ENCODE results near the gene ZNF423.

The ZNF423 gene

GRCh38 chr16:49593424-49594040 lies 262.4 kb downstream of the ZNF423 start:
- Histone ChIP-seq H3K9ac (ENCODE audit: low read depth in 1 of 2, low read length in 2 of 2) (no peak overlapping the region), H3K36me3 (ENCODE audit: control insufficient read depth in 2 of 2, insufficient read depth in 2 of 2, low read length in 2 of 2) (no peaks in the 10 kb centered on the region)

GRCh38 chr16:49592546-49593423 lies 263.1 kb downstream of the ZNF423 start:
- Histone ChIP-seq H3K4me1 (ENCODE audit: control insufficient read depth in 2 of 2, insufficient read depth in 2 of 2, low read length in 2 of 2) (peaks cover 0 to 5% of the 10 kb centered on the region in 2 donors), H3K27ac (ENCODE audit: low read depth in 2 of 2, low read length in 2 of 2) (no peak overlapping the region), H3K9ac (ENCODE audit: low read depth in 1 of 2, low read length in 2 of 2) (no peak overlapping the region), H3K9me3 (ENCODE audit: control insufficient read depth in 2 of 2, low read length in 2 of 2) (no peaks in the 10 kb centered on the region), H3K4me3 (ENCODE audit: low read length in 2 of 2) (no peak overlapping the region), H3K27me3 (ENCODE audit: control insufficient read depth in 2 of 2, insufficient read depth in 2 of 2, low read length in 2 of 2) (no peaks in the 10 kb centered on the region), H3K36me3 (ENCODE audit: control insufficient read depth in 2 of 2, insufficient read depth in 2 of 2, low read length in 2 of 2) (no peaks in the 10 kb centered on the region)

More at GRCh38 chr16:49593424-49594040, 262.4 kb downstream of the ZNF423 start:
- Histone ChIP-seq H3K27me3 (ENCODE audit: control insufficient read depth in 2 of 2, insufficient read depth in 2 of 2, low read length in 2 of 2) (no peaks in the 10 kb centered on the region), H3K4me3 (ENCODE audit: low read length in 2 of 2) (no peak overlapping the region), H3K4me1 (ENCODE audit: control insufficient read depth in 2 of 2, insufficient read depth in 2 of 2, low read length in 2 of 2) (peaks cover 0 to 5% of the 10 kb centered on the region in 2 donors), H3K9me3 (ENCODE audit: control insufficient read depth in 2 of 2, low read length in 2 of 2) (no peaks in the 10 kb centered on the region), H3K27ac (ENCODE audit: low read depth in 2 of 2, low read length in 2 of 2) (no peak overlapping the region)

GRCh38 chr16:49590166-49590871 lies 265.6 kb downstream of the ZNF423 start:
- Histone ChIP-seq H3K9ac (ENCODE audit: low read depth in 1 of 2, low read length in 2 of 2) (no peak overlapping the region), H3K27ac (ENCODE audit: low read depth in 2 of 2, low read length in 2 of 2) (no peak overlapping the region), H3K4me1 (ENCODE audit: control insufficient read depth in 2 of 2, insufficient read depth in 2 of 2, low read length in 2 of 2) (no peaks in the 10 kb centered on the region)

GRCh38 chr16:49589544-49590031 lies 266.3 kb downstream of the ZNF423 start:
- H3K27me3 ChIP-seq (ENCODE audit: control insufficient read depth in 2 of 2, insufficient read depth in 2 of 2, low read length in 2 of 2), result no peaks in the 10 kb centered on the region
- no peak overlapping the region for H3K9ac ChIP-seq (ENCODE audit: low read depth in 1 of 2, low read length in 2 of 2)
- no peaks in the 10 kb centered on the region for H3K9me3 ChIP-seq (ENCODE audit: control insufficient read depth in 2 of 2, low read length in 2 of 2)
- no peaks in the 10 kb centered on the region for H3K4me1 ChIP-seq (ENCODE audit: control insufficient read depth in 2 of 2, insufficient read depth in 2 of 2, low read length in 2 of 2)
- H3K4me3 ChIP-seq (ENCODE audit: low read length in 2 of 2), result no peak overlapping the region
- no peaks in the 10 kb centered on the region for H3K36me3 ChIP-seq (ENCODE audit: control insufficient read depth in 2 of 2, insufficient read depth in 2 of 2, low read length in 2 of 2)
- no peak overlapping the region for H3K27ac ChIP-seq (ENCODE audit: low read depth in 2 of 2, low read length in 2 of 2)

More at GRCh38 chr16:49590166-49590871, 265.6 kb downstream of the ZNF423 start:
- H3K27me3 ChIP-seq (ENCODE audit: control insufficient read depth in 2 of 2, insufficient read depth in 2 of 2, low read length in 2 of 2), result no peaks in the 10 kb centered on the region
- no peaks in the 10 kb centered on the region for H3K9me3 ChIP-seq (ENCODE audit: control insufficient read depth in 2 of 2, low read length in 2 of 2)
- no peaks in the 10 kb centered on the region for H3K36me3 ChIP-seq (ENCODE audit: control insufficient read depth in 2 of 2, insufficient read depth in 2 of 2, low read length in 2 of 2)
- H3K4me3 ChIP-seq (ENCODE audit: low read length in 2 of 2), result no peak overlapping the region

GRCh38 chr16:49588729-49589384 lies 267.1 kb downstream of the ZNF423 start:
- no peaks in the 10 kb centered on the region for H3K9me3 ChIP-seq (ENCODE audit: control insufficient read depth in 2 of 2, low read length in 2 of 2)
- no peaks in the 10 kb centered on the region for H3K27me3 ChIP-seq (ENCODE audit: control insufficient read depth in 2 of 2, insufficient read depth in 2 of 2, low read length in 2 of 2)
- H3K36me3 ChIP-seq (ENCODE audit: control insufficient read depth in 2 of 2, insufficient read depth in 2 of 2, low read length in 2 of 2), result no peaks in the 10 kb centered on the region
- H3K9ac ChIP-seq (ENCODE audit: low read depth in 1 of 2, low read length in 2 of 2), result no peak overlapping the region
- no peak overlapping the region for H3K4me3 ChIP-seq (ENCODE audit: low read length in 2 of 2)
- no peaks in the 10 kb centered on the region for H3K4me1 ChIP-seq (ENCODE audit: control insufficient read depth in 2 of 2, insufficient read depth in 2 of 2, low read length in 2 of 2)
- H3K27ac ChIP-seq (ENCODE audit: low read depth in 2 of 2, low read length in 2 of 2), result no peak overlapping the region

GRCh38 chr16:49588026-49588425 lies 267.9 kb downstream of the ZNF423 start:
- no peaks in the 10 kb centered on the region for H3K36me3 ChIP-seq (ENCODE audit: control insufficient read depth in 2 of 2, insufficient read depth in 2 of 2, low read length in 2 of 2)
- no peak overlapping the region for H3K27ac ChIP-seq (ENCODE audit: low read depth in 2 of 2, low read length in 2 of 2)
- H3K4me3 ChIP-seq (ENCODE audit: low read length in 2 of 2), result no peak overlapping the region
- no peaks in the 10 kb centered on the region for H3K27me3 ChIP-seq (ENCODE audit: control insufficient read depth in 2 of 2, insufficient read depth in 2 of 2, low read length in 2 of 2)
- no peaks in the 10 kb centered on the region for H3K9me3 ChIP-seq (ENCODE audit: control insufficient read depth in 2 of 2, low read length in 2 of 2)
- no peaks in the 10 kb centered on the region for H3K4me1 ChIP-seq (ENCODE audit: control insufficient read depth in 2 of 2, insufficient read depth in 2 of 2, low read length in 2 of 2)
- H3K9ac ChIP-seq (ENCODE audit: low read depth in 1 of 2, low read length in 2 of 2), result no peak overlapping the region

- Histone ChIP-seq H3K36me3 (ENCODE audit: control insufficient read depth in 2 of 2, insufficient read depth in 2 of 2, low read length in 2 of 2) (no peaks in the 10 kb centered on the region), H3K9me3 (ENCODE audit: control insufficient read depth in 2 of 2, low read length in 2 of 2) (no peaks in the 10 kb centered on the region), H3K9ac (ENCODE audit: low read depth in 1 of 2, low read length in 2 of 2) (no peak overlapping the region), H3K4me1 (ENCODE audit: control insufficient read depth in 2 of 2, insufficient read depth in 2 of 2, low read length in 2 of 2) (no peaks in the 10 kb centered on the region), H3K27me3 (ENCODE audit: control insufficient read depth in 2 of 2, insufficient read depth in 2 of 2, low read length in 2 of 2) (no peaks in the 10 kb centered on the region), H3K27ac (ENCODE audit: low read depth in 2 of 2, low read length in 2 of 2) (no peak overlapping the region), H3K4me3 (ENCODE audit: low read length in 2 of 2) (no peak overlapping the region)
Measured at GRCh38 chr16:49587511-49587910, 268.4 kb downstream of the ZNF423 start.

GRCh38 chr16:49586466-49587450 lies 269.2 kb downstream of the ZNF423 start:
- no peaks in the 10 kb centered on the region for H3K4me1 ChIP-seq (ENCODE audit: control insufficient read depth in 2 of 2, insufficient read depth in 2 of 2, low read length in 2 of 2)
- no peak overlapping the region for H3K27ac ChIP-seq (ENCODE audit: low read depth in 2 of 2, low read length in 2 of 2)
- H3K27me3 ChIP-seq (ENCODE audit: control insufficient read depth in 2 of 2, insufficient read depth in 2 of 2, low read length in 2 of 2), result no peaks in the 10 kb centered on the region
- H3K36me3 ChIP-seq (ENCODE audit: control insufficient read depth in 2 of 2, insufficient read depth in 2 of 2, low read length in 2 of 2), result no peaks in the 10 kb centered on the region
- H3K9me3 ChIP-seq (ENCODE audit: control insufficient read depth in 2 of 2, low read length in 2 of 2), result no peaks in the 10 kb centered on the region
- no peak overlapping the region for H3K4me3 ChIP-seq (ENCODE audit: low read length in 2 of 2)
- H3K9ac ChIP-seq (ENCODE audit: low read depth in 1 of 2, low read length in 2 of 2), result no peak overlapping the region
